Measurements from ENCODE around the gene LHX6.

LHX6 gene

DNA sequence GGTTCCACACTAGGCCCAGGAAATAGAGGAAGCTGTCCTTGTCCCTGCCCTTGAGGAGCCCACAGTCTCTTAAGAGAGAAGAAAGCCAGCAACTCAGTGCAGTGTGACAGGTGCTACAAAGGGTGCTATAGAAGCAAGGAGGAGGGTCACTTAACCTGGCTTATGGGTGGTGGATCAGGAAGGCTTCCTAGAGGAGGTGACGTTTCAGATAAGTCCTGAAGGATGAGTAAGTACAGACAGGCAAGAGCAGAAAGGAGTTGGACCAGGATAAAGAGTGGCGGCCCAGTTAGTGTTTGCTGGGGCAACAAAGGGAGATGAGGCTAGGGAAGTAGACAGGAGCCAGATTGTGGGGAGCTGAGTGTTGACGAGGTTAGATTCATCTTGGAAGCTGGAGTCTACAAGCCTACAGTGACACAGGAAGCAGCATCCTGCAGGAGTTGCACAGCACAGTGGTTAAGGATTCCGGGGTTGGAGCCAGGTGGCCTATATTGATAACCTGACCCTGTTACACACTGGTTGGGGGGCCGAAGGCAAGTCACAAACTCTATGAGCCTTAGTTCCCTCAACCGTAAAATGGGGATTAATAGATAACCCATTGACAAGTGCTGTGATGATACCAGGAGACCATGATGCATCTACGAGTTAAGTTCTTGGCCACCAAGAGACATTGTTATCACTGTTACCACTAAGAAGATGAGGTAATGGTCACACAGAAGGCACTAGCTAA, 5.4 kb upstream of the LHX6 start:
- no peak for DNase-seq

DNA sequence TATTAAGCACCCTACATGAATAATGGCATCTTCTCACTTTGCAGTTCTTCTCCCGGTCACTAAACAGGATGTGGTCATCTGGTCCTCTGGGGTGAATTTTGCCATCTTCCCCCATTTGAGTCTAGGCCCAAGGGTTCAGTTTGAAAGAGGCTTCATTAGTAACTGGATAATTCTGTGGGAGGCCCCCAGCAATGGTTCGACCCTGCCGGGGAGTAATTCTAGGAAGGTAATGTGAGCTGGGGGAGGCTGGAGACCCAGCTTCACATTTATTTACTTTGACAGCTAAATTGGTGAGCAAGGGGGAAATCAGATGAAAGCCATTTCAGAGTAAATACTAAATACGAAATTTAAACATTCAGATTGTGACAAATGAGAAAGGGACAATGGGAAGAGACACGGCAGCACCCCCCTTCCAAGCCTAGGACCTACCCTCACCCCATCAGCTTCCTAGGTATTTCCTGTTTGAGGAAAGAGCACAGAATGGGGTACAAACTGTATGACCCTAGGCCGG, 4.1 kb upstream of the LHX6 start:
- no peak for DNase-seq

DNA sequence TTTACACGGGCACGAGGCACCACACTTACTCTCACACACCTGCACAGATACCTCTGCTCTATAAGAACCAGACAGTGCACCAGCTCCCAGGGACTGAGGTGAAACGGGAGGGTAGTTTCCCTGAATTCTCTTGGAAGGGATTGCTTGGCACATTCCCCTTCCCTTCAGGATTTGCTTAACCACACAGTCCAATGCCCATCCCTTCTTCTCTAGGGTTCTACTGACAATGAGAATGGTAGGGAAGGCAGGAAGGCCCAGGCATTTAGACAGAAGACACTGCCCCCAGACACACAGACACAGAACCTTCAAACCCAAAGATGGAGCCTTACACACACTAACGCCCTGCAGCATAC, 704 bp upstream of the LHX6 start:
- no peak for DNase-seq

DNA sequence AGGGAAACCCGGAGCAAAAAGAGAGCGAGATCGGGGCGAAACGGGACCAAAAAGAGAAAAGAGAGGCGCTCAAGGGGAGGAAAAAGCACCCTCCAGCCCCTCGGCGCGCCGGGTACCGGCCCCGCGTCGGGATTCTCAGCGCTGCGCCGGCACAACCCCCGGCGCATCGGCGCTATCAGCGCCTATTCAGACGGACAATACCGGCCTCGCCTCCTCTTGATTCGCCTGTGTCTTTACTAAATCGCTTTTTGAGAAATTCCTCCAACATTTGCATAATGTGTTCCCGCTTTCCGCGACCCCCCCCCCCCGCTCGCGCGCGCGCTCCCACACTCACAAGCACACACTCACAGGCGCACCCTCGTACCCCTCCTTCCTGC, 578 bp downstream of the LHX6 start:
- no peak for DNase-seq

DNA sequence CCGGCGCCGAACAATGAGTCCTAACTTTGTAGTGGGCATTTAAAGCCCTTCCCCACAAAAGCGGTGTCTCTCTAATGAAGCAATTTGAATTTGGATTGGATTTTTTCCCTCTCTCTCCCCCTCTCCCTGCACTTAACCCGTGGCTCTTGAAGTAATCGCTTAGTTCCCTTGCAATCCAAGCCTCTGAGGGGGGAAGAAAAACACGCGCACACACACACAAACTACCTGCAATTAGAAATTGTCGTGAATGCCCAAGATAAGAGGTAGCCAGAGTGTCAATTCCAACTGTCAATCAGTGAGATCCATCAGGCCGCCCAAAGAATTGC, 1.2 kb downstream of the LHX6 start:
- DNase-seq, result no peak

DNA sequence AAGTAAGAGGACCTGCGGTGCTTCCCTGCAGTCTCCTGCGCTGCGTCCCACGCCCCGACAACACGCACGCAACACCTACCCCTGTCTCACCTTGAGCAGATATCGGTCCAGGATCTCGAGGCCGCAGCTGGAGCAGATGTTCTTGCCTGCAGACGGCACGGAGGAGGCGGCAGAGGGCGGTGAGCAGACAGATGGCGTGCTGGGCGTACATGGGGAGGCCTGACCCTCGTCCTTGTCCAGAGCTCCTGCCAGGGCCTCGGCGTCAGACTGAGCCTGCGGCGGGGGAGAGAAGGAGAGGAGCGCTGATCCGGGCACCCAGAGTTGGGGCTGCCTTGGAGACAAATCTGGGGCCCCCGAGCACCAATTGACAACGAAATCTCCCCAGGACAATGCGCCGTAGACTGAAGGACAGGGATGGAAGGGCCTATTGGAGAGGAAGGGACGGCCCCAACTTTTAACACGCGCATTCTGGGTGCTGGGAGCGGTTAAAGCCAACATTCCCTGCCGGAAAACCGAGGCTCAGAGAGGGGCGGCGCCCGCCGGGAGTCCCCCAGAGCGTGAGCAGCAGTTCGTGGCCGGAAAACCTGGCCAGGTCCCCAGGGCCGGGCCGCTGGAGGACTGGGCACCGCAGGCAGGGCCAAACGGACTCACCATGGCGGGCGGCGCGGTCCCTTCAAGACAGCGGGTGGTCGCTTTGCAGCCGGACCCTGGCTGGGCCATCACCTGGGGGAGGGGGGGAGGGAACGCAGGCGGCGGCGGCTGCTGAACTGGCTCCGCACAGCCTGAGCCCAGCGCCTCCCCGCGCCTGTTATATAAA, 1.8 kb downstream of the LHX6 start:
- DNase-seq, result no peak

DNA sequence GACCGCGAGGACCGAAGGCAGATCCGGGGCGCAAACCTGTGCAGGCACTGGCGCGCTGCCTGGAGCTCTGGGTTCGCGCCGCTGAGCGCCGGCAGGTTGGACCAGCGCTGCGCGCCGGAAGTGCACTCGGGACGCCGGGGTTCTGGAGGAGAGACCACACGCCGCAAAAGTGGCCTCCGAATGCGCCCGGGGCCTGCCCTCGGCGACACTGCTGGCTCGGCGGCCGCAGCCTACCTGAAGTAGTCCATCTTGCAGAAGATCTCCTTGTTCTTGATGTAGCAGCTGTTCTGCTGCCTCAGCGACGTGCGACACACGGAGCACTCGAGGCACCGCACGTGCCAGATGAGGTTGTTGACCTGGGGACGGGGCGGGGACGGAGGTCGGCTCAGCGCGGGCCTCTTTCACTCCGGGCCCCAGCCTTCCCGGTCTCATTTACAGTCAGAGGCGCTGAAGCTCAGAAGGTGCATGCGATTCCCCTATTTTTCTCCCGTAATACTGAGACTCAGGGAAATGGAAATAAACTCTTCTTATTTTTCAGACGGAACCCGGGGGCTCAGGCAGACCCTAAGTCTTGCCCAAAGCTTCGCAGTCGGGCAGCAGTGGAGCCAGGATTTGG, 2.5 kb downstream of the LHX6 start:
- no peak for DNase-seq

DNA sequence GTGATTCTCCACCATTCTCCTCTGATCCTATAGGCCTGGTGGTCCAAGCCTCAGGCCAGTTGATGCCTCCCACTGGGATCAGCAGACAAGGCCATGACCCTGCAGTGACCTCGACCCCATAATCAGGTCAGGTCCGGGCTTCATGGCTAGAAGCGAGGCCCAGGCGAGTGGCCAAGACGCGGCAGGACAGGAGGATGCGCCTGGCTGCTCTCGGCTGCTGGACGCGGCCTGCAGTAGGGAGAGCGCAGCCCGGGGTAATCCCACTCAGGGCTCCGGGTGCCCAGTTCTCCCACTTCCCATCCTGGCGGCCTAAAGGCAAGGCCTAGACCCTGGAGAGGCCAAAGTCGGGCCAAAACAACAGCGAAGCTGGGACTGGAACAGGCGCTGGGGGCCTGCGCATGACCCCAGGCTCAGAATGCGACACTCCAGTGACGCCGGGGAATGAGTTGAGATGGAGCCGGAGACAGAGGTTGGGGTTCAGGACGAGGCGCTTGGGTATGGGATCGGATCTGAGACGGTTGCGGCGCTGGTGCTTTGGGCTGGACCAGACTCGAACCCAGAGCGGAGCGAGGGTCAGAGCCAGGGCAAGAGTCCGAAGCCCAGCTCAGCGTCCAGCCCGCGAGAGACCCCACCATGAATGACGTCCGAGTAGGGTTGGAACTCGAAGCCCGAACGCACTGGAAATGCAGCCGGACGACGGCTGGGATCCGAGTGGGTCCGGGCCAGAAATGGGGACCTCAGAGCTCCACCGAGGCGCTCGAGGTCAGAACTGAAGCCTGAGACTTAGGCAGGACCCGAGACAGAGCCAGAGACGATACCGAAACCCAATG, 3.2 kb downstream of the LHX6 start:
- DNase-seq, result no peak

DNA sequence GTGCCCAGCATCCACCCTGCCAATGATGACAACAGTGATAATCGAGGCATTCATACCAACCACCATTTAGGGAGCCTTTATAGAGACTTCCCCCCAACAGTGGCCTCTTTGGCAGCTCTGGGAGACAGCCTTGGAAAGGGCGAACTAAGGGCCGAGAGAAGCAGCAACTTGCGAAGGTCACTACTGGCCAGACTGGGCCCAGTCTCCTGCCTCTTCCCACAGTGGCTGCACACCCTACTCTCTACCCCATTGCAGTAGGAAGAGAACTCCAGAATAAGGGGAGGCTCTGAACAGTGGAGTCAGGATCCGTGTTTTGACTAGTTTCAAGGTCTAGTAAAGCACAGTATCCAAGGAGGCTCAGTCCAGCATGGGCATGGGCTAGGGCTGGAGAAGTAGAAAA, 5.3 kb downstream of the LHX6 start:
- DNase-seq, result no peak

DNA sequence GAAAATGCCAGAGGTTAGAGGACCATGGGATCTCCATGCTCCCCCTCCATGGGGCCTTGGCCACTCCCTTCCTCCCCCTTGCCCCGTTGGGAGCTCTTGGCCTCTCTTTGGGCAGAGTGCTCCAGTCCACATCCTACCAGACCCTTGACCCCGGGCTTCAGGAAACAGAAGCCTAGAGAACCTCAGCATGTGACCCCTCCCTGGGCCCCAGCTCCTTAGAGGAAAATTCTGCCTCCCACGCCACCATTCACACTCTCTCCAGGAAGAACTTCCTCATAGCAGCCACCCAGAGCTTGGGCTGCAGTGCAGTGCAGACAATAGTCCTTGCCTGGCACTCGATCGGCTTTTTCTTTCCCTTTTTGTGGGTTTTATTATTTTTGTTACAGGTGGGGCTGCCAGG, 6.0 kb downstream of the LHX6 start:
- no peak for DNase-seq

DNA sequence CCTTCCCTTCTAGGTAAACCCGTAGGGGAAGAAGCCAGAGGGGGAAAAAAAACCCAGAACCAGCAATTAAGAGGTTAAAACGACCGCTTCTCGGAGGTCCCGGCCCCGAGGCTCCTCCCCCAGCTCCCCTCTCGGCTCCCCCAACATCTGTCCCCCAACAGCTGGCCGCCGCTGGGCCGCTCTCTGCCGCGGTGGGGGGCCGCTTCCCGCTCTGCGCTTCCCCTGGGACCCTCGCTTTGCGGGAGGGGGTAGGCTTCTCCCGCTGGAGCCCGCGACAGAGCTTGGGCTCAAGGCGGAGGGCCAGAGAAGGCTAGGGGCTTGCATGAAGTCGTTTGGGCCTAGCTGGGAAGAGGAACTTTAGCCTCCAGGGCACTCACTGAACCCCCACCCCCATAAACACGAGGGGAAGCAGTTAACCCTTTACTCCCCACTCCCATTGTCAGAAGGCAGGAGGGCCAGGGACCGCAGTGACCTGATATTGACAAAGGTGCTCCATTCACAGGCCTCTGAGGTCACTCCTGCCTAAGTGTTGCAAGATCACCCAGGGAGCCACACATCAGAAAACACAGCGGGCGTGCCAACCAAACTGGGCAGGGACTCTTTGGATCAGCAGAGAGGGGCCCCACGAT, 7.5 kb downstream of the LHX6 start:
- DNase-seq, result no peak

DNA sequence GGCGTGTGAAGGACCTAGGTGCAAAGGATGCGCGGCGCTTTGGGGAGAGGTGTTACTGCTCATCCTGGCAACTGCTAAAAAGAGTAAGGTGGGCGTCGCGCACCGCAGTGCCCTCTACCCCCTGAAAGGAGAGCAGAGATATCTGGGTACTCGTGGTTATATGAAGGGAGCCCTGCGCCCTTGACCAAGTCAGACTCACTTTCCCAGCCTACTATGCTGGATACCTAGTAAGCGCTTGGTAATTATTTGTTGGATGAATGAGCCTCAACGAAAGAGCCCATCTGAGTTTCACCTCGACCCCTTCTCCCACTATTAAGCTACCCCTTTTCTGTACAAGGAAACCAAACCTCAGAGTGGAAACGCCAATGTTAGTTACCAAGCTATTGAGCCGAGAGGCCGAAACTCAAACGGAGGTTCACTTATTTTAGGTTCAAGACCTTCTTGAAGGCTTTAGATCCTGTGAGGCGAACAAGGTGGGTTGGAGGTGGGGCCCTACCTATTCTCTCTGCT, 8.0 kb downstream of the LHX6 start:
- DNase-seq, result no peak

DNA sequence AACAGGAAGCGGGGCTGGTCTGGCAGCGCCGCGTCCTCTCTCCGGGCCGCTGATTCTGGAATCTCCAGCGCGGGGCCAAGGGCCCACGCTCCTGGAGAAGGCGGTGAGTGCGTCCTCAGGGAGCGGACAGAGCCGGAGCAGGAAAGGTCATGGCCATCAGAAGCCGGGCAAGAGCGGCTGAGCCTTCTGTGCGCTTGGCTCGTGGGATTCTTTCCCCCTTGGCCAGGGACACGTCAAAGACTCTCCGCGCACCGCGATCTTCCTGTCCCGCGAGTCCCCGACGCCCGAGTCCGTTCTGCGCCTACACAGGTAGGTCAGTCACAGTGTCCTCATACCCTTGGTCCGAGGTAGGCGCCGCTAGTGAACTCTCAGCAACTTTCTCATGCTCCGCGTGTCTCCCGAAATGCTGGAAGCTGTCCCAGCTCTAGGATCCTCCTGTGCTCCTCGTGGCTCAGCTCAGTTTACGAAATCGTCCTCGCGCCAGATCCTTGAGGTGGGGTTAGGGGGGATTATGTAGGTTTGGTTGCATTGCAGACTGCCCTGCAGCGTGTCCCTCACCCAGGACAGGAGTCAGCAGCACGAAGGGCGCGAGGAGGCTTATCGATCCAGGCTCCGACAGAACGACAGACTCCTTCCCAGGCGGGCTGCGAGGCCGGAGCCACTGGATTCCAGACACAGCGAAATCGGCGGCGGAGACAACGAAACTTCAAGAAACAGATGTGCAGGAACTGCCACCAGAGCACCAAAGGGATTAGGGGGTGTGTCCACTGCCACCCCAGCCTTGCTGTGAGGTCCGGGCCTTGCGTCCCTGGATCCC, 8.7 kb downstream of the LHX6 start:
- no peak for DNase-seq

DNA sequence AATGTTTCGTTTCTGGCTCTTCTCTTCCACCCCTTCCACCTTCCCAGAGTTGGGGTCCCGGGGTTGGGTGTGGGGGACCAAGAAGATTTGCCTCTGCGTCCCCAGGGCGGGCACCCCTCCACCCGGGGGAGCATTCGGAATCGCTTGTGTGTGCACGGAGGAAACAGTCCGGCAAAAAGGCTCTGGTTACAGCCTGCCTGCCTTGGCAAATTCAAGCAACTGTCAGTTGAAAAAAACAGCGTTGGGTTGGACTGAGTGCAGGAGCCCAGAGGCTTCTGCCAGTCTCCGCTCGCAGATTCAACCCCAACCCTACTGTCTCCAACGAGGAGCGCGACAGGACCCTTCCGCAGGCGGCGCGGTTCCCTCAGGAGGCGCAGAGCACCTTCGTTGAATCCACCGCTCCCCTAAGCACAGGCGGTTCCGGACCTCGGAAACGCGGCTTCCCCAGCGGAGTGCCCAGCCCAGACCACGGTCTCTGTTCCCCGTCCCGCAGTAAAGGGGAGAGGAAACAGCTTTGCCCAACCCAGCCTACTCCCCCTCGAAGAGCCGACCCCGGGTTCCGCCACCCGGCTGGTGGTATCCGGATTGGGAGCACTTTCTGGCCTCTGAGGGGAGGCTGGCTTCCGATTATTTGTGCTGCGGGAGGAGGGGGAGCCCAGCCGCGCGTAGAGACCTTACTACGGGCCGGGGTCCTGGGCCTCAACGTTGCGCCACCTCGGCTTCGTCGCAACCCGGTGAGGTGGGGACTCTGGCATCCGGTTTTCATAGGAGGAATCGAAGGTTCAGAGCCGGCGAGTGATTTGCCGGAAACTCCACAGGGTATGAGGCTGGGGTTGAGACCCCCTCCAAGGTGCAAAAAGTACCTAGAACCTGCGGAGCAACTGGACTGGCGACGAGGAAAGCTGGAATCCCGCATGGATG, 9.6 kb downstream of the LHX6 start:
- no peak for DNase-seq

DNA sequence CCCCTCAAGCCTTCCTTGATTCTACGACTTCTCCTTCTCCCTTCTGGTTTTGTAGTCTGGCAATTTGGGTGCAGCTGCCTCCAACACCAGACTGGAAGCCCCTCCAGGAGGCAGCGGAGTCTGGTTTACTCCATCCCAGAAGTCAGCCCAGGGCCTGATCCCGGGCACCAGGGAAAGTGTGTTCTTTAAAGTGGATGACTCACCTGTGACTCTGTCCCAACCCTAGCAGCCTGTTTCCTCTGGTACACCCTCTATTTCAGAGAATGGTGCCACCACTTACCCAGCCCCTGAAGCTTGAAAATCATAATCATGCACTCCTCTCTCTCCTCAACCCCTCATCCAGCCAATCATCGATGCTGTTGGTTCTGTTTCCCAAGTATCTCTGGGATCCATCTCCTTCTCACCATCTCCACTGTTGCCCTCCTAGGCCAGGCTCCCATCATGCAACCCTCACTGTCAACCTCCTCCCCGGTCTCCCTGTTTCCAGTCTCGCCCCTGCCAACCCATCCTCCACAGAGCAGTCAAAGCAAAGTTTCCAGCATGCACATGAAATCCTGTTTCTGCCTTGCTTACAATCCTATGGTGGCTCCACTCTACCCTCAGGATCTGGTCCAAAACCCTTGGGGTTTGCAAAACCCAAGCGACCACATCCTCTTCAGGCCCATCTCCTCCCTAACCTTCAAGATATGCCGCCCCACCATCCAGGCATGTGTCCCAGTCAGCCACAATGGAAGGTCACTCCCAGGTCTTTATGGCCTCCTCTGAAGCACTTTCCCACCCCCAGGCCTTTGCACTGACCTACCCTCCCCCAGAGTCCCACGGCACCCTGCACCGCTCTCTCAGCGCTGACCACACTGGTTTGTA, 10.5 kb downstream of the LHX6 start:
- no peak for DNase-seq

DNA sequence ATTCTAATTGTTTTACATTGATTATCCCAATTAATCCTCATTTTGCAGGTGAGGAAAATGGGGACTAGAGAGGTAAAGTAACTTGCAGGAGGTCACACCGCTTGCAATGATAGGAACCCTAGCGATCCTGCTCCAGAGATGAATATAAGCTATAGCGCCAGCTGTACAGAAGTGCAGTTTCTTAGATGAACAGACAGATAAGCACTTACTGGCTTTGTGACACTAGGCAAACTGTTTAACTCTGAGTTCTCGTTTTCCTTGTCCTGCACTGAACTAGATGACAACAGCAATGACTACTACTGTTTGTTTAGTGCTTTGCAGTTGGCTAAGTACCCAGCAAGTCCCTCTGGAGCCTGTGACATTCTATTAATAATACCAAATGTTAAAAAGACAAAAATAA, 11.1 kb downstream of the LHX6 start:
- no peak for DNase-seq

DNA sequence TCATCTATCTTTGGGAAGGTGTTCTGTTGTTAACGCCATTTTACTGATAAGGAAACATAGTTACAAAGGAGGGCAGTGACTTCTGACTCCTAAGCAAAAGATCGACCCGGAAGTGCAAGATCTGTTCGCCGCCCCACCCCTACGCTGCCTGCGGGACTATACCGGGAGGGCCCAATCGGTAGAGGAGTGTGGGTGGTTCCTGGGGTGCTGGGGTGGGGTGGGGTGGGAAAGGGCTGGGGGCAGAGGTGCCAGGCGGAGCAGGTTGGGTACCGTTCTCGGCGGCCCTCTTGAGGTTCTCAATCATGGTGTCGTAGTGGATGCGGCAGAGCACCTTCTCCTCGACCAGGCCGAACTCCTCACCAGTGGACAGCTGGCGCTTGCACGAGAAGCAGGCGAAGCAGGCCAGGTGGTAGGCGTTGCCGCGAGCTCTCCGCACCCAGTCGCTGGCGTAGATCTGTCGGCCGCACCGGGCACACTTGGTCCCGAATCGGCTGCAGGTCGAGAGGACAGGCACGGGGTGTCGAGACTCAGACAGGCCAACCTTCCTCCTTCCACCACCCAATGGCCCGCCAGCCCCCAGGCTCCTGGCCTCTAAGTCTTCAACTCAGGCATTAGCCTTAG, 11.8 kb downstream of the LHX6 start:
- no peak for DNase-seq

DNA sequence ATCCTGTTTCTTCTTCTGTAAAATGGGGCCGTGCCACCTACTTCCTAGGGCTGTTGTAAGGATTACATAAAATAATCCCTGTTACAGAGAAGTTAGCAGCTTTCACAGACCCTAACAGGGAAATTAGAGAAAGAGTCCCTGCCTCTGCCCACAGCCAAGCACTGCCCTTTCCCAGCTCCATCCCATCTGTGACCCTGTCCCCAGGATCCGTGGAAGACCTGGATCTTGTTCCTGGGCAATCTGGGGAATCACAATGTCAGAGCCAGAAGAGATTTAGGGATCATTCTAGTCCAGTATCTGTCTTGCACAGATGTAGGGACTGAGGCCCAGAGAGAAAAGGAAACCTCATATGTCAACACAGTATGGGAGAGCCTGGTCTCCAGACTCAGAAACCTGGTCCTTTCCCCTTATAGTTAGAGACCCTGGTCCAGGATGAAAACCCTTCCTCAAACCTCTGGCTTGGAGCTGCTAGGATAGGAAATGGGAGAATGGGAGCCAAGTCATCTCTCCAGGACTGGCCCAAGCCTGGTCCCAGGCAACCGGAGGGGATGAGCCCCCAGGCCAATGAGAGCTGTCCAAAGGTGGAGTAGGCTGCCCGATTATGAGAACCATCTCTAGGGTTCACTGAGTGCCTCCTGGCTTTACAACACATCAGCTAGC, 12.5 kb downstream of the LHX6 start:
- DNase-seq, result no peak

DNA sequence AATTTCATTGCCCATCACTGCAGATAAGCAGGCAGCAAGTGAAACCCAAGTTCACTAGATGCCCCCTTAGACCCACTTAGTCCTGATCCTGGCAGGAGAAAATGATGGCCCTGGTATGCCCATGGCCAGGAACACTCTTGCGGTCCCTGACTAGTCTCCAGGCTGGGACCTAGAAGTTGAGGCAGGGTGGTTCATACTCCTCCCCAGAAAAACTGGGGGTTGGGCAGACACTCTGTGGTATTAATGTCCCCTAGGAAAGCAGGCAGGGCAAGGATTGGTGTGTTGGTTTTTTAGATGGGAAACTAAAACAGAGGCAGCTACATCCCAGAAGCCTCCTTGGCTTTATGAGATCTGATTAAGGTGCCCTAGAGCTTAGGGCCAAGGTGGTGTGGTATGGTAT, 13.1 kb downstream of the LHX6 start:
- DNase-seq, result no peak
